ENCODE measurements around the gene FAM193A.
"Not testable (repeated sequence)": the region's sequence is repeated elsewhere in the genome, so short reads cannot be mapped to it uniquely, and the experiment has no call there.

Gene FAM193A

GRCh38 chr4:2576290-2576689, 39.8 kb downstream of the FAM193A start:
- DNase-seq = no peak

GRCh38 chr4:2578106-2578505, 41.7 kb downstream of the FAM193A start:
- DNase-seq = no peak

GRCh38 chr4:2579910-2580309, 43.5 kb downstream of the FAM193A start:
- DNase-seq = no peak

GRCh38 chr4:2583092-2583491, 46.6 kb downstream of the FAM193A start:
- DNase-seq = no peak

- no peak for DNase-seq
These were observed 47.1 kb downstream of the FAM193A start for GRCh38 chr4:2583517-2583916.

GRCh38 chr4:2586502-2586901, 50.1 kb downstream of the FAM193A start:
- DNase-seq = no peak

GRCh38 chr4:2587213-2587823, 50.9 kb downstream of the FAM193A start:
- DNase-seq = no peak

GRCh38 chr4:2588259-2588658, 51.8 kb downstream of the FAM193A start:
- no peak for DNase-seq

GRCh38 chr4:2591189-2591588, 54.7 kb downstream of the FAM193A start:
- DNase-seq = no peak

- DNase-seq = not testable (repeated sequence)
These were observed 55.6 kb downstream of the FAM193A start for GRCh38 chr4:2592014-2592413.

- no peak for DNase-seq
These were observed 56.1 kb downstream of the FAM193A start for GRCh38 chr4:2592572-2592971.

- DNase-seq = no peak
These were observed 56.6 kb downstream of the FAM193A start for GRCh38 chr4:2593003-2593402.

- DNase-seq = peak; percentile 80
These were observed 59.0 kb downstream of the FAM193A start for GRCh38 chr4:2595436-2595835.

GRCh38 chr4:2595952-2596552, 59.6 kb downstream of the FAM193A start:
- DNase-seq = no peak

GRCh38 chr4:2596611-2597010, 60.2 kb downstream of the FAM193A start:
- DNase-seq = no peak

- peak; percentile 53 for DNase-seq
These were observed 62.3 kb downstream of the FAM193A start for GRCh38 chr4:2598511-2599303.

- peak; percentile 71 for DNase-seq
These were observed 62.8 kb downstream of the FAM193A start for GRCh38 chr4:2599304-2599654.

- DNase-seq = no peak
These were observed 64.4 kb downstream of the FAM193A start for GRCh38 chr4:2600878-2601277.

GRCh38 chr4:2604614-2605013, 68.2 kb downstream of the FAM193A start:
- no peak for DNase-seq

GRCh38 chr4:2606960-2607506, 70.6 kb downstream of the FAM193A start:
- no peak for DNase-seq

GRCh38 chr4:2607822-2608221, 71.4 kb downstream of the FAM193A start:
- DNase-seq = no peak

GRCh38 chr4:2608291-2608690, 71.8 kb downstream of the FAM193A start:
- DNase-seq = no peak

GRCh38 chr4:2615821-2616220, 79.4 kb downstream of the FAM193A start:
- no peak for DNase-seq

GRCh38 chr4:2617955-2618354, 81.5 kb downstream of the FAM193A start:
- DNase-seq = no peak

Measured in islet precursor cell (in vitro differentiated cells).